Measurements from ENCODE around the gene AOPEP.

The AOPEP gene

DNA sequence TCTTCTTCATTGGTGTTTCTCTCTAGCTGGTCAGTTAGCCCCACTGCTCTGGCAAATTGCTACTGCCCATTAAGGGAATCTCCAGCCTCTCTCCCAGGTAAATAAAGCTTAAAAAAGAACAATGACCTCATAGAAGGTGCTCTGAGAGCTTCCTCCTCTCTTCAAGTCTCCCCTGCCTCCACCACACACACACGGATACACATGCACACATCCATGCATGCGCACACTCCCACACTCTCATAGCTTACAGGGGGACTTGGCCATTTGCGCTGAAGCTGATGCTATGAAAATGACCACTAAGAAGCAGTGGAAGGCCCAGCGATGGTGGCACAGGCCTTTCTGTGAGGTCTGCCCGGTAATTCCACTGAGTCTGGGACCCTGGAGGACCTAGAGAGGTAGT is 250.9 kb downstream of the AOPEP start:
- TF ChIP-seq EZH2phosphoT487 (IDR thresholded peaks at IDR 0.05; ENCODE audit: low read depth): no peak
- TF ChIP-seq CTCF (IDR thresholded peaks at IDR 0.05; ENCODE audit: low read depth, low read length): no peak
- H4K20me1 ChIP-seq (ENCODE audit: insufficient read depth, low read length): no peaks in the 10 kb centered on the region
- H3K27ac ChIP-seq (ENCODE audit: low read length): no peak overlapping the region
- H3K9ac ChIP-seq (ENCODE audit: low read length): no peak overlapping the region
- H3K79me2 ChIP-seq (ENCODE audit: low read length): no peaks in the 10 kb centered on the region
- H3K27me3 ChIP-seq (ENCODE audit: low read depth, low read length): no peaks in the 10 kb centered on the region
- no peak overlapping the region for H3K4me2 ChIP-seq (ENCODE audit: low read length)
- no peak overlapping the region for H2AFZ ChIP-seq (ENCODE audit: low read depth, low read length)
- H3K9me3 ChIP-seq (ENCODE audit: insufficient read depth, low read length): no peaks in the 10 kb centered on the region
- H3K4me1 ChIP-seq (ENCODE audit: low read length): no peaks in the 10 kb centered on the region
- H3K4me3 ChIP-seq (ENCODE audit: low read length): no peak overlapping the region
- no peaks in the 10 kb centered on the region for H3K36me3 ChIP-seq (replicated peaks; ENCODE audit: low read depth, low read length)

- TF ChIP-seq EZH2phosphoT487 (IDR thresholded peaks at IDR 0.05; ENCODE audit: low read depth): no peak
- no peak for TF ChIP-seq CTCF (IDR thresholded peaks at IDR 0.05; ENCODE audit: low read depth, low read length)
These were observed 253.5 kb downstream of the AOPEP start for GRCh38 chr9:94979904-94980507.

GRCh38 chr9:94980947-94981722 is 254.6 kb downstream of the AOPEP start:
- no peak overlapping the region for H3K9ac ChIP-seq (ENCODE audit: low read length)
- no peaks in the 10 kb centered on the region for H4K20me1 ChIP-seq (ENCODE audit: insufficient read depth, low read length)
- TF ChIP-seq CTCF (IDR thresholded peaks at IDR 0.05; ENCODE audit: low read depth, low read length) (no peak), EZH2phosphoT487 (IDR thresholded peaks at IDR 0.05; ENCODE audit: low read depth) (no peak)
- H3K79me2 ChIP-seq (ENCODE audit: low read length): no peaks in the 10 kb centered on the region
- no peaks in the 10 kb centered on the region for H3K4me1 ChIP-seq (ENCODE audit: low read length)
- H3K36me3 ChIP-seq (replicated peaks; ENCODE audit: low read depth, low read length): no peaks in the 10 kb centered on the region
- no peaks in the 10 kb centered on the region for H3K27me3 ChIP-seq (ENCODE audit: low read depth, low read length)
- H3K9me3 ChIP-seq (ENCODE audit: insufficient read depth, low read length): no peaks in the 10 kb centered on the region
- H3K4me3 ChIP-seq (ENCODE audit: low read length): no peak overlapping the region
- no peak overlapping the region for H3K4me2 ChIP-seq (ENCODE audit: low read length)
- H3K27ac ChIP-seq (ENCODE audit: low read length): no peak overlapping the region
- no peak overlapping the region for H2AFZ ChIP-seq (ENCODE audit: low read depth, low read length)

More at GRCh38 chr9:94979904-94980507, 253.5 kb downstream of the AOPEP start:
- Histone ChIP-seq H3K4me2 (ENCODE audit: low read length) (no peak overlapping the region), H2AFZ (ENCODE audit: low read depth, low read length) (no peak overlapping the region), H3K4me1 (ENCODE audit: low read length) (no peaks in the 10 kb centered on the region), H3K27ac (ENCODE audit: low read length) (no peak overlapping the region), H3K9me3 (ENCODE audit: insufficient read depth, low read length) (no peaks in the 10 kb centered on the region), H4K20me1 (ENCODE audit: insufficient read depth, low read length) (no peaks in the 10 kb centered on the region), H3K27me3 (ENCODE audit: low read depth, low read length) (no peaks in the 10 kb centered on the region), H3K9ac (ENCODE audit: low read length) (no peak overlapping the region), H3K79me2 (ENCODE audit: low read length) (no peaks in the 10 kb centered on the region), H3K36me3 (replicated peaks; ENCODE audit: low read depth, low read length) (no peaks in the 10 kb centered on the region), H3K4me3 (ENCODE audit: low read length) (no peak overlapping the region)

GRCh38 chr9:94981723-94982090 is 255.2 kb downstream of the AOPEP start:
- H2AFZ ChIP-seq (ENCODE audit: low read depth, low read length): no peak overlapping the region
- H3K4me2 ChIP-seq (ENCODE audit: low read length): no peak overlapping the region
- TF ChIP-seq CTCF (IDR thresholded peaks at IDR 0.05; ENCODE audit: low read depth, low read length): no peak
- TF ChIP-seq EZH2phosphoT487 (IDR thresholded peaks at IDR 0.05; ENCODE audit: low read depth): no peak
- H4K20me1 ChIP-seq (ENCODE audit: insufficient read depth, low read length): no peaks in the 10 kb centered on the region
- no peaks in the 10 kb centered on the region for H3K27me3 ChIP-seq (ENCODE audit: low read depth, low read length)
- no peaks in the 10 kb centered on the region for H3K36me3 ChIP-seq (replicated peaks; ENCODE audit: low read depth, low read length)
- H3K9ac ChIP-seq (ENCODE audit: low read length): no peak overlapping the region
- no peaks in the 10 kb centered on the region for H3K9me3 ChIP-seq (ENCODE audit: insufficient read depth, low read length)
- H3K79me2 ChIP-seq (ENCODE audit: low read length): no peaks in the 10 kb centered on the region
- no peak overlapping the region for H3K27ac ChIP-seq (ENCODE audit: low read length)
- H3K4me3 ChIP-seq (ENCODE audit: low read length): no peak overlapping the region
- H3K4me1 ChIP-seq (ENCODE audit: low read length): no peaks in the 10 kb centered on the region

Data from OCI-LY3 (cell line).